GM18861 (cell line): Measurements from ENCODE around the gene IGSF21.

Source experiments
- ATAC-seq: cut with Tn5 transposase; IDR thresholded peaks from one replicate; pipeline ENCODE4 v1.9.1; 2021; ENCODE audit not compliant: unreplicated experiment

The IGSF21 gene

DNA sequence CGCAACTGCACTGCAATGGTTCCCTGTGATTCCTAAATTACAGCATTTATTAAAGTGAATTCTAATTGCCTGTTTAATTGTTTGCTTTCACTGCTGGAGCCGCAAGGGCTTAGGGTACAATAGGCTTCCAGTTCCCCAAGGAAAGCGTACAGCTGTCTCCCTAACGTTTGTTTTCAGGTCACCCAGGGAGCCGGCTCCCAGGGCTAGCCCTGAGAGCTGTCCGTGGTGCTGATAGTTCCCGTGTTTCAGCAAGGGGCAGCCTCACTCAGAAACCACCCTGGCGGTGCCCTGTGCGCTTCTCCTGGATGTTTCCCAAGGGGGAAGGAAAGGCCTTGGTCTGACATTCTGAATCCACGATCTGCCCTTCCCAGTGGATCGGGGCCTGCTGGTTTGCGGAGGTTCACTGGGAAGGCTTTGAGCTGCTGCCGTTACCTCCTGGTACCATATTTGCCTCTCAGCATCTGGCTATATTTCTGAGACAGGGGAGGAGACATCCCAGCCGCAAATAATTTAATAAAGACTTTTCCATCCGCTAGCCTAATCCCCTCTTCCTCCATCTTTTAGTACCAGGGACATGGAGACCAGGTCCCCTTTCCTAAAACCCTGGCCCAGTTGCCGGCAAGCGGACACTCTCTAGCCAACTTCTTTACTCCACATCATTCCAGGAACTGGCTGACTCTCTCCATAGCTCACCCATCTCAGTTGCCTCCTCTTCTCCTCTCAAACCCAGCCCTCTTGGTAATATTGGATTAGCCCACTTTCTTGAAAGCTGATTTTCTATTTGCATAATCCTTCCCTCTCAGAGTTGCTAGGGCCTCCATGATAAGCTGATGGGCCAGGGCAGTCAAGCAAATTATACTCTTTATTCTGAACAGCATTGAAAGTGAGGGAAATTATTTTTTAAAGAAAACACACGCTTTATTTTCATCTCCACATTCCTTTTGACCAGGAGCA is 149.0 kb downstream of the IGSF21 start:
- ATAC-seq, result no peak

DNA sequence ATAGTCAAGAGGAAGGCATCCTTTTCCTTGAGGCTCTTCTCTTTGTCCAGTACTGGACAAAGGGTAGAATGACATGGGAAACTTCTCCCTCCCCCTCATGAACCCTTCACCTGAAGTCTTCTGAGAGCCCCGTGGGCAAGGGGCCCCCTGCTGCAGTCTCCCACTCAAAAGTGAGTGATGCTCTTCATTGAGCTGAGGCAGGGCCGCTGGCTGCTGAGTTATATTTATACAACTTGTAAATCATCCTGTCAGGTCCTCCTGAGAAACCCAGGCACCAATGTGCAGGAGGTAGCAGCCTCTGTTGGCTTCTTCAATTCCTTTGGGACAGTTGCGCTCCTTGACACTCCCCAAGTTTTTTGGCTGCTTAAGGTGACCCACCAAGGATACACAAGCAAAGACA is 150.2 kb downstream of the IGSF21 start:
- no peak for ATAC-seq

DNA sequence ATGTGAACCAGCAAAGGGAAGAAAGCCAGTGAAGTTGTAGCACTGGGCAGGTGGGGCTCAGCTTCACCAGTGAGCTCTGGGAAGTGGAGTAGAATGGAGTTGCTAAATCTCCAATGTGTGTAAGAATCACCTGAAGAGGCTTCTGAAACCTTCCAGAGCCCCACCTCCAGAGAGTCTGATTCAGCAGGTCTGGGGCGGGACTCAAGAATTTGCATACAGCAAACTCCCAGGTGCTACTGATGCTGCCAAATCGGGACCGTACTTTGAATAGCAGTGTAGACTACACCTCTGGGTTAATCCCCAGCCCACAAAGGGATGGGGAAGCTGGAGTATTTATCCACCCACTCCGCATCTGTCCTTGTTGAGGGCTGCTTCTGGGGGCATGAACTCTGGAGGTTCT is 154.3 kb downstream of the IGSF21 start:
- ATAC-seq, result no peak

DNA sequence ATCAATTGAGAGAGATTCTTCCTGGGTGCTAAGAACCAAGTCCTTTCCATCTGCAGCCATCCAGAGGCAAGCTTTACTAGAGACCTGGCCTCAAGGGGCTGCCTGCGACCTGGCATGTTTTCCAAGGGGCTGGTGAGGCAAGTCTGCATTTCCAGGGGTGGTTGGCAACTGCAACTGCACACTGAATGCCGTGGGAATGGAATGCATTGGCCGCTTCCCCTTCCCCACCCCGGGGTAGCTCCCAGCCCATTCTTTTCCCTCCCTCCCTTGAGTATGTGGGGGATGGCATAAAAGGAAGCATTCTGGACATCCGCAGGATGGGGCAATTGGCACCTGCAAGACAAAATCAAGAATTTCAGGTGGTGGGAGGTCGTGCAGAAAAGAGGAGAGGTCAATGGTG is 155.1 kb downstream of the IGSF21 start:
- ATAC-seq, result no peak

DNA sequence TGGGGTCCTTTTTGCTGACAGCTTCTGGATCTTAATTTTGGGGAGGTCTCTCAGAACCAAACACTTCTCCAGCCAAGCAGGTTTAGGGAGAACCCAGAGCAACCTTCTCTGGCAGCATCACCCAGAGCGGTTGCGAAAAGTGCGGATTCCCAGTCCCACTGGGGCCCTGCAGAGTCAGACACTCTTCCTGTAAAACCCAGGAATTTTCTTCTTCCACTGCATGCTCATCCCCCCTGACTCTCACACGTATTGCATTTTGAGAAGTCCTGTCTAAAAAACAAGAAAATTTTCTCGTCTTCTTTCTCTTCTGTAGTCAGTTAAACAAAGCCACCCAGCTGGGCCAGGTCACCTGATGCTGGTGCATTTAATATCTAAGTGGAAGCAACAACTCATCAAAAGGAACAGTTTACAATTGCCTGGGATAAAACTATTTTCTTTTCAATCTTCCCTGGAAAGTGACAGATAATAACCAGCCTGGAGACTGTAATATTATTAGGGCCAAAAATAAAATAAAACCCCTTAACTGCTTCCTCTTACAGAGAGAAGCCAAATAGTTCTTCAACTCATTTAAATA is 156.0 kb downstream of the IGSF21 start:
- no peak for ATAC-seq

DNA sequence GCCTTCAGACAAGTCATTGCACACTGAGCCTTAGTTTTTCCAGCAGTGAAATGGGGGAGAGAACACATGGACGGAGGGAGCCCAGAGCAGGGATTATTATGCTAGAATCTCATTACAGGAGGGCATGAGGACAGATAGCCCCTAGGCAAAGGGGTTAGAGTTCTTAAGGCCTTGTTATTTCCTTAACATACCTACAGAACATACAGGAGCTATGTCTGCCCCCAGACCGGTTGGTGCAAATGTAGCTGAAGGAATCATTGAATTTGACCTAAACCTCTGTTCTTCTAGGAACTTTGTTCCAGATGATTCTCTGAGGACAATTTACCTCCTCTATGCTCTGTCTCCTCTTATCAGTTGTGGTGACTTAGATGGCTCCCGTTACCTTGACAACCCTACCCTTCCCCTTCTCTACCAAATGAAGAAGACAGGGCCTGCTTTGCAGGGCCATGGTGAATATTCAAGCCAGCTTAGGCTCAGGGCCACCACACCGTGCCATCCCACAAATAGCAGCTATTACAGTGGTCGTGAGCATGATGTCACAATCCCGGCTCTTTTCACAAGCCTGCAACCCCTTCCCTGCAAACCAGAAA is 156.9 kb downstream of the IGSF21 start:
- no peak for ATAC-seq

DNA sequence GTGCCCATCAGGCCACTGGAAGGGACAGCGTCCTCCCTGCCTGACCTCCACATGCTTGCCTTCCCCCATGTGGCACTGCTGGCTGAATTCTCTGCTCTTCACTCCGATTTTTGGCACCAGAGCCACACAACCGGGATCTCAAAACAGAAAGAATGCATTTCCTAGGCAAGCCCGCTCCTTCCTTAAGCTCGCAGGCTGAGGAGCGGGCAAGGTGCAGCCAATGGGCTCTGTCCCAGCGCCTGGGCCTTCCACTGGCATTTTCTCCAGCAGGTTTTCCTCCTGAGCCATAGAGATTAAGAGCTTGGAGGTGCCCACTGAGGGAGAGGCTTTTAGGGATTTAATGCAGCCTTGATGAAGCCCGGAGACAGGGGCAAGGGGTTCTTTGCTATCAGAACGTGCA is 158.0 kb downstream of the IGSF21 start:
- ATAC-seq, result no peak

DNA sequence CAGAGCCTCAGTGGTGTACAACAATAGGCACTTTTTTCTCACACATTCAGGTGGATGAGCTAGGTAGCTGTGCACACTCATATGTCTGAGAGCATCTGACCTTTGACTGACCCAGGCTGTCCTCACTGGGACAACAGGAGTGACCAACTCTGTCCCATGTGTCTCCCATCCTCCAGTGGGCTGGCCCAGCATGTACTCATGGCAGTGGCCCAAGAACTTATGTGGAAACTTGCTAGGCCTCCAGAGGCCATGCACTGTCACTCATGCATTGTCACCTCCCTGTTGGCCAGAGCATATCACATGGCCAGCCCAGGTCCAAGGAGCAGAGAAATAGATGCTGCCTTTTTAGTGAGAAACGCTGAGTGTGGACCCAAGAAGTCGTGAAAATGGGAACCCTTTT is 158.8 kb downstream of the IGSF21 start:
- no peak for ATAC-seq

DNA sequence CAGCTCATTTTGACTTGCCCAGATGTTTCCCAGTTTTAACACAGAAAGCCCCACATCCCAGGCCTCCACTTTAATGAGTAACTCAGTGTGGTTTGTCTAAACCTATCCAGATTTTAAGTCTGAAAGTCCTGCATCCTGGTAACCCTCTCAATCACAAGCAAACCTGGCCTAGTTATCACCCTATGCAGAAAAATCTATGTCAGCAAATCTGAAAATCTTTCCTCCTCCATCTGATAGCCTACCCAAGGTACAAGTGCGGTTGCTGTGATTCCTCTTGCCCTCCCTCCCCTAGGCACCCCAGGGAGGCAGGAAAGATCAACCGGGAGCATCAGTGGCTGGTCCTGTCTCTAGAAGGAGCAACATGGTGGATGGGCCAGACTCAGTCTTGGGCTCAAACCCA is 163.7 kb downstream of the IGSF21 start:
- ATAC-seq, result no peak

DNA sequence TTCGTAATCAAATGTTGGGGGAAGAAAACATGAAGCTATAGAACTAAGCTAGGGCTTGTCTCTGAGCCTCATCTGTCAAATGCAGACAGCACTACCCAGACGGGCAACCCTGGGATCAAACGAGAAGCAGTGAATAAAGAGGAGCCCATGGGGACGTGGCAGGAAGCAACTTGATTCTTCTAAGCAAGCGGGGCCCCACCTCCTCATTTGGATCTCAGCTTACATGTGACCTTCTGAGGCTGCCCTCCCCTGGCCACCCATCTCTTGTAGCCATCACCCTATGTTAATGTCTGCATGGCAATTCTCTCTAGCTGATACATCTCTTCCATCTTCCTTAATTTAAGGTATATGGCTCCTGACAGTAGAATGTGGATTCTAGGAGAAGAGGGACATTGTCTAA is 171.3 kb downstream of the IGSF21 start:
- no peak for ATAC-seq

DNA sequence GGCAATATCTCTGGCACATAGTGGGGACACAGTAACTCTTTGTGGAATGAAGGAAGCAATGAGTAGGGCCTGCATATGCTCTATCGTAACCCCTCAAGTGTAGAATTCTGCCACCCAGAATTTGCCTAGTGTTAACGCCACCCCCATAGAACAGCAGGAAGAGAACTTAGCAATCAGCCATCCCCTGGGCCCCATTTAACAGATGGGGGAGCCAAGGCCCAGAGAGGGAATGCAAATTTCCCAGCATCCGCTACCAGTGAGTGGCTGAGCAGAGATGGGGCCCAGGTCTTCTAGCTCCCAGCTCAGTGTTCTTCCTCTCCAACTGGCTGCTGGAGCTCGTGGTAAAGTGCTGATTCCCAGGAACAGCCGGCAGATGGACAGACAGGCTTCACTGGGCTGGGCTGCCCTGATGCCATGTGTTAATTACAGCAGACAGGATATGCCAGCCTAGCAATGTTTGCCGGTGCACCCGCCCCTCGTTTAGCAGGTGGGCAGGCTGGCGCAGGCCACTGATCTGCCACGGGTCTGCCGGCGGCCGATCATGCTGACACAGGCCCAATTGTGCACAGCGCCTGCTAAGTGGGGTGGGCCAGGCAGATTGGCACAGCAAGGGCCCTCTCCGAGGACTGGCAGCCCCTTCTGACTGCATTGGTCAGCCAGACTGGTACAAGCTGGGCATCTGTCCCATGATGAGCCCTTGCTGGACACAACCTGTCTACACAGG is 171.9 kb downstream of the IGSF21 start:
- ATAC-seq, result no peak

DNA sequence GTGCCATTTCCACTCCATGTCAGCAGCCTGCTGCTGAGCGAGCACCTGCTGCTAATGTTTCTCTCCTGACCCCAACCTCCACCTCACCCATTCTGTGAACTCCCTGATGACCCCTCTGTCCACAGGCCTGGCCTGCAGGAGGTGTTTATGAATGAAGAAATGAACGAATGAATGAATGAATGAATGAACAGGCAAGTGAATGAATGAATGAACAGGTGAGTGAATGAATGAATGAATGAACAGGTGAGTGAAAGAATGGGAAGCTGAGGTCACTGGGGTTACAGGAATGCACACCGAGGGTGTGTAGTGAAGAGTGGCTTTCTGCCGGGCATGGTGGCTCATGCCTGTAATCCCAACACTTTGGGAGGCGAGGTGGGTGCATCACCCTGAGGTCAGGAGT is 173.4 kb downstream of the IGSF21 start:
- no peak for ATAC-seq

DNA sequence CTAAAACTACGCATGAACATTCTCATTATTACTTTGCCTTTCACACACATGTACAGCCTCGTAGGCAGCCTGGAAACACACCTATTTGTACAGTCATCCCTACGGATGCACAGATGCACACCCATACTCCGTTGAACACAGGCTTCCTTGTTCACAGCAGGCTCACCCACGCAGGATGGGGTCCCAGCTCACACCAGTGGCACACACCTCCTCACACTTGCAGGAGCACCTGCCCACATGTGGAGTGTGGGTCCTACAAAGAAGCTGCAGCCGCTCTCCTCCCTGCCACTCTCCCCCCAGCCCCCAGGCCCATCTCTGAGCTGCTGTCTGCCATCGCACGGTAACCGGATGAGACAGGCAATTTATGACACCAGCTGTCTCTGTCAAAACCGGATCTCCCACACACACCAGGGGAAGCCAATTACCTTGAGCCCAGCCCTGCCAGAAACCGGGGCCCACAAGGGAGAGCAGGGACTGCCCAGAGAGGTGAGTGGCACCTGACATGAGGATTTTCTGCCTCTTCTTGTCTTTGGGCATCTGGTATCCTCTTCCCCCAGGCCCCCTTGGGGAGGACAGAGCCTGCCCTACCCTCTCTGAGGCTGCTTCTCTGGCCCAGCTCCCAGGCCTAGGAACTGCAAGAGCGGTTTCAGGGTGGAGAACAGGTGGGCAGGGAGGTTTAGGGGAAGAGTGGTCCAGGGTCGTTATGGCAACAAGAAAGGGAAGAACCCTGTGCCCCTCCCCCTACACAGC is 175.4 kb downstream of the IGSF21 start:
- ATAC-seq, result no peak

DNA sequence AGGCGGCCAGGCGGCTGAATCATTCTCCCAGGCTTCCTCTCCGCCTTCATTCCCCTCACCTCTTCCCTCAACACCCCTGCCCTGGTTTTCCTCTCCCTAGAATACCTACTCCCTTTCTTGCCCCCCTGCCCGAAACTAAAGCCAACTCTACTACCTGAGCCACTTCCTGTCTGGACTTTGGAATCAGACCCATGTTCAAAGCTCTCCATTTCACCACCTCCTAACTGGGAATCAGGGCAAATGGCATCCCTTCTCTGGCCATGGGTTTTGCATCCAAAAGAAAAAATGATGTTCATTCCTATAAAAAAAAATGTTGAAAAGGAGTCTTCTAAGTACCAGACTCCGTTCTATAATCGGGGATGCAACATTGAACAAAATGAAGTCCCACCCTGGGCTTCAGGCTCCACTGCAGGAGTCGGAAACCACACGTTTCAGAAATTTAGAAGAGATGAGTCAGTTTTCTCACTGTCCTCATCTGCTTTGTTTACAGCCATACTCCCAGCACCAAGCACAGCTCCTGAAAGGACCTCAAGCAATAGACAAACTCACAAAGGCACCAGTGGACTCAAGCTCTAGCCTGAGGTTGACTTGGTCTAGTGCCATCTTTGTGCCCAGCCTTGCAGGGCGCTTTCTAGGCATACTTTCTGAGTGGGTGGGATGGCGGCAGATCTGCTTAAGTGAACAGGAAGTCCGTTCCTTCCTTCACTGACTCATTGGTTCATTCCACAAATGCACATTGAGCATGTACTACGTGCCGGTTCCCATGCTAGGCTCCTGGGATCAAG is 176.2 kb downstream of the IGSF21 start:
- no peak for ATAC-seq

DNA sequence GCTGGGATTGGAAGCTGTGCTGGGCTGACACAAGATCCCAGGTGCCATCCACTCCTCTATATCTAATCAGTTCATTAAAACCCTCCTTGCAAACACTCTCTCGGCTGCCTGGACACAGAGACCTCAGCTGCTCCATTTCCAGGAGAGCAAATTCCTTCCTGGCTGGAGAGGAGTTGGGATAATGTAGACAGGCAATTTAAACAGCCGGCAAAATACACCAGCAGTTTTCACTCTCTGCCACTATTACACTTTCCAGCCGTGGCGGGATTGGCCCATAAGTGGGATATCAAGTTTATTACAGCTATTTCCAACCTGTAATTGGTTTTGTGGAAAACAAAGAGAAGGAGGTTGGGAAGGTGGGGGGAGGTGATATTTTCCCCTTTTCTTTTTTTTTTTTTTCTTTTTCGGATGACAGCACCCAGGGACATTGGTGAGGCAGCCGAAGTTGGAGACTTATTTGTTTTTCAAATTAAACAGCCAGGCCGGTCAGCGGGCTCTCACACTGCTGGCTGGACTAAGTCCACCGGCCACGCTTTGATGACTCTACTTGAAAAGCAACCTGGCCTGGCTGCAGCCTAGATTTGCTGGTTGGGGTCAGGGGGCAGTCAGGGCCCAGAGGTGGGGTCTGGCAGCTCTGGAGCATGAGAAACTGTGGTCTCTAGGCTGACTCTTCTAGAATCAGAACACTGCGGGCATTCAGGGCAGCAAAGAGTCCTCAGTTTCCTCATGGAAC is 177.4 kb downstream of the IGSF21 start:
- no peak for ATAC-seq

DNA sequence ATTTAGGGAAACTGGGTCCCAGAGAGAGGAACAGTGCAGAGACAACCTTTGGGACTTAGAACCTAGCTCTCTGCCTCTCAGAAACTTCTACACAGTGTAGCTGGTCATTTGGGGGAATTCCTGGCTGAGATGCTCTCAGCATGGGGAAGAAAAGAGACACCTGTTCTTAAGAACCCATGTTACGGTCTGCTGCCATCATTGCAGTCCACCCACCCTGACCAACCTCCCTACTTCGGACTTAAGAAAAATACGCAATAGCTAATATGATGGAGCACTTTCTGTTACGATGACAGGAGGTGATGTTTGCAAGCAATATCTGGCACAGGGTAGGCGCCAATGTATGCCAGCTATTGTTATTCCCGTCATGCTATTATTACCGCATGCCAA is 177.9 kb downstream of the IGSF21 start:
- ATAC-seq, result no peak

DNA sequence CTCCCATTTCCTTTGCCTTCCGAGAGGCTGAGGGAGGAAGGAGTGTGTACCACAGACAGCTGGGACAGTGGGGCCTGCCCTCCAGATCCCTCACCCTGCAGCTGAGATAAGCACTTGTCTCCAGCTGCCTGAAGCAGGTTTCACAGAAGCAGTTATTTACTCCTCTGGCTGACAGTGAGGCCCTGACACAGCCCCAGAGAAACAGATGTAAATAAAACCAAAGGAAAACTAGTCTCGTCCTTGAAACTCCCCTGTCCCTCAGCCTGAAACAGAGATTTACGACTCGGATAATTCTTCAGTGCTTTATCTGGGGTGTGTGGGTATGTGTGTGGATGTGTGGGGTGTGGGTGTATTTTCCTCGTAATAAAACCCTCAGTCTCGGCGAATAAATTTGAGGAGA is 181.1 kb downstream of the IGSF21 start:
- ATAC-seq, result no peak

DNA sequence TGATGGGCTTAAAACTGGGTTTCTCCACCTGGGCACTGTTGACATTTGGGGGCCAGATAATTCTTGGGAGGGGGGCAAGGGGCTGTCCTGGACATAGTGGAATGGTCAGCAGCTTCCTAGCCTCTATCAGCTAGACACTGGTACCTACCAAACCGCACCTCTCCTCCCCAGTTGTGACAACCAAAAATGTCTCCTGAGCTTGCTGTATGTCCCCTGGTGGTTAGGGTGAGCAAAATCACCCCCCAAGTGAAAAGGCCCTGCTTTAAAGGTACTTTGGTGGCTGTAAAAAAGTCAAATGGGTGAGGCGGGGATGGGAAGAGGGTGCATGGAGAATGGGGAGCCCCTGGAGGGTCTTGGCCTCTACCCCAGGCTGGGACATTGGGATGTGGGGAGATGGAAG is 182.0 kb downstream of the IGSF21 start:
- ATAC-seq, result no peak

DNA sequence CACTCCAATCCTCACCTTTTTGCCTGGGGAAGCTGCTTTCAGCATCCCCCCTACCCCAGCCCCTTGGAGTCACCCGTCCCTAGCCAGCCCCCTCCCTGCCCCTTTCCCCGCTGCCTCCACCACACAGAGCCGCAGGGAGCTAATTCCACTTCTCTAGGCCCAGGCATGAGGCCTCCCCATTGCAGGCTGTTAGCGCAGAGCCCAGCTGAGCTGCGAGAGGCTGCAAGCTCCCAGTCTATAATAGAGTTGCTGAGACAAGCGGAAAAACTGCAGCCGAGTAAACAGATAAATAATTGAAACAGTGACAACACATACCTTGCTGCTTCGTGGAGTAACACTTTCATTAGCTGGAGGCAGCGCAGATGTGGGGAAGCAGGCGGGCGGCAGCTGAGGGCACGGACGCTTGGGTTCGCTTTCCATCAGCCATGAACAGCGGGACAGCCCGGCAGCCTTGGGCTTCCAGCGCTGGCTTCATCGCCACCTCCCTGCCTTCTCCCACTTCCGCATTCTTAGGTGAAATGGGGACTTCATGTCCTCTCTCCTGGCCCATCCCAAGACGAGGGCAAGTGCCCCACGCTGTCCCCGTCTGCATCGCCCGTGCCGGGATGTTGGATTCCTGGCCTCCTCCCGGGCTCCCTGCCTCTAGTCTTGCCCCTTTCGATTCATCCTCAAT is 183.3 kb downstream of the IGSF21 start:
- no peak for ATAC-seq
